Measurements from ENCODE around the gene HSPA5.

Gene HSPA5

DNA sequence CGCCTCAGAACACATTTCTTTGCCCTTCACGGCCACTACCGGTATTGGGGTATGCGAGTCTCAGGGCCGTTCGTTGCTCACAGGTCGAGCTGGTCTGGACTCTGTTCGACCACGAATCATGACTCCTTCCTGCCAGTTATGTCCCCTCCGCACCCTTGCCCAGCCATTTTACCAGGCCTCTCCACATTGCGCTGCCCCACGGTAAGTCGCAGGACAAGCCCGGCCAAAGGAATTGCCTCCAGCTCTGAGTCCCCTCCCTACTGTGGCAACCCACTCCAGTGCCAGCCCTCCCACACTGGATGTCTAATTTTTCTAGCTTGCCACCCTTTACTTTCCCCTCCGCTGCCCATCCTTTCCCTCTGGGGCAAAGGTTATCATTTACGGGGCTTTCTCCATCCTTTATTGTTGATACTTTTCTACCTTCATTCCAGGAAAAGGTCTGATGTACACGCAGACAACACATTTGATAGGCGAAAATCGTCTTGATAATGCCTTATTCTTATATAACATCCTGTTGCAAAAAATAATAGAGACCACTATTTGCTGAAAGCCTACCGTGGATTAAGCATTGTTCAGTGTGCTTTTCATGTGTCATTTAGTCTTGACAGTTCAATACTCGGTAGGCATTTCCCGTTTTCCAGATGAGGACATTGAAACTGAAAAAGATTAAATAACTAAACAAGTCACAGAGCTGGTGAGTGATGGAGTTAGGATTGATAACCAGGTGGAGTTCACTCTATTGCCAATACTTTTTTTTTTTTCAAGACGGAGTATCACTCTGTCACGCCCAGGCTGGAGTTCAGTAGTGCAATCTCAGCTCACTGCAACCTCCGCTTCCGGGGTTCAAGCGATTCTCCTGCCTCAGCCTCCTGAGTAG, 958 bp upstream of the HSPA5 start (continued):
- 0 out of 2 replicates have a peak, but pooled peaks have one; percentile 24 for TF ChIP-seq EGR2 (tag by site-specific recombination; IDR thresholded peaks at IDR 0.05; ENCODE audit: low read depth)

- ChIA-PET POLR2A (interaction anchor here (0.7 to 3.8 kb wide), 25 partner anchors 9 to 505 kb away, joined by 3 to 62 read pairs (median 9); partner anchors contain the start of genes ARPC5L, GAPVD1, PPP6C and RABEPK), CTCF (interaction anchor here (0.7 kb wide), 1 partner anchor 97 kb away, joined by 4 read pairs; no protein-coding TSS in a partner anchor)
- Histone ChIP-seq H3K36me3 (ENCODE audit: control insufficient read depth in 2 of 2, insufficient read depth in 1 of 2, low read length in 2 of 2) (peaks cover 13 to 52% of the 10 kb centered on the region in 2 experiments; a peak in 2 of 3 replicates), H3K4me3 (ENCODE audit: low read depth, low read length) (peak overlapping the region; percentile 66), H3K27ac (ENCODE audit: extremely low read depth, low read depth, low read length) (peak overlapping the region; percentile 67), H3K9me3 (ENCODE audit: control insufficient read depth, insufficient read depth, low read depth, low read length) (no peaks in the 10 kb centered on the region), H3K4me1 (ENCODE audit: control insufficient read depth, insufficient read depth, low read length) (no peaks in the 10 kb centered on the region)
- no peak for TF ChIP-seq ZNF239 (tag by site-specific recombination; IDR thresholded peaks at IDR 0.05)
- TF ChIP-seq, protein P1, sequence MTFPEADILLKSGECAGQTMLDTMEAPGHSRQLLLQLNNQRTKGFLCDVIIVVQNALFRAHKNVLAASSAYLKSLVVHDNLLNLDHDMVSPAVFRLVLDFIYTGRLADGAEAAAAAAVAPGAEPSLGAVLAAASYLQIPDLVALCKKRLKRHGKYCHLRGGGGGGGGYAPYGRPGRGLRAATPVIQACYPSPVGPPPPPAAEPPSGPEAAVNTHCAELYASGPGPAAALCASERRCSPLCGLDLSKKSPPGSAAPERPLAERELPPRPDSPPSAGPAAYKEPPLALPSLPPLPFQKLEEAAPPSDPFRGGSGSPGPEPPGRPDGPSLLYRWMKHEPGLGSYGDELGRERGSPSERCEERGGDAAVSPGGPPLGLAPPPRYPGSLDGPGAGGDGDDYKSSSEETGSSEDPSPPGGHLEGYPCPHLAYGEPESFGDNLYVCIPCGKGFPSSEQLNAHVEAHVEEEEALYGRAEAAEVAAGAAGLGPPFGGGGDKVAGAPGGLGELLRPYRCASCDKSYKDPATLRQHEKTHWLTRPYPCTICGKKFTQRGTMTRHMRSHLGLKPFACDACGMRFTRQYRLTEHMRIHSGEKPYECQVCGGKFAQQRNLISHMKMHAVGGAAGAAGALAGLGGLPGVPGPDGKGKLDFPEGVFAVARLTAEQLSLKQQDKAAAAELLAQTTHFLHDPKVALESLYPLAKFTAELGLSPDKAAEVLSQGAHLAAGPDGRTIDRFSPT (tag by site-specific recombination; IDR thresholded peaks at IDR 0.05): no peak
- TF ChIP-seq TRIM28 (IDR thresholded peaks at IDR 0.05; ENCODE audit: borderline replicate concordance, low read length): 0 out of 2 replicates have a peak, but pooled peaks have one; percentile 4
- peak; percentile 73; the same call in 1 of the 2 replicates for TF ChIP-seq ZFP37 (tag by site-specific recombination; IDR thresholded peaks at IDR 0.05)
Measured at GRCh38 chr9:125240649-125240999, 519 bp downstream of the HSPA5 start.

DNA sequence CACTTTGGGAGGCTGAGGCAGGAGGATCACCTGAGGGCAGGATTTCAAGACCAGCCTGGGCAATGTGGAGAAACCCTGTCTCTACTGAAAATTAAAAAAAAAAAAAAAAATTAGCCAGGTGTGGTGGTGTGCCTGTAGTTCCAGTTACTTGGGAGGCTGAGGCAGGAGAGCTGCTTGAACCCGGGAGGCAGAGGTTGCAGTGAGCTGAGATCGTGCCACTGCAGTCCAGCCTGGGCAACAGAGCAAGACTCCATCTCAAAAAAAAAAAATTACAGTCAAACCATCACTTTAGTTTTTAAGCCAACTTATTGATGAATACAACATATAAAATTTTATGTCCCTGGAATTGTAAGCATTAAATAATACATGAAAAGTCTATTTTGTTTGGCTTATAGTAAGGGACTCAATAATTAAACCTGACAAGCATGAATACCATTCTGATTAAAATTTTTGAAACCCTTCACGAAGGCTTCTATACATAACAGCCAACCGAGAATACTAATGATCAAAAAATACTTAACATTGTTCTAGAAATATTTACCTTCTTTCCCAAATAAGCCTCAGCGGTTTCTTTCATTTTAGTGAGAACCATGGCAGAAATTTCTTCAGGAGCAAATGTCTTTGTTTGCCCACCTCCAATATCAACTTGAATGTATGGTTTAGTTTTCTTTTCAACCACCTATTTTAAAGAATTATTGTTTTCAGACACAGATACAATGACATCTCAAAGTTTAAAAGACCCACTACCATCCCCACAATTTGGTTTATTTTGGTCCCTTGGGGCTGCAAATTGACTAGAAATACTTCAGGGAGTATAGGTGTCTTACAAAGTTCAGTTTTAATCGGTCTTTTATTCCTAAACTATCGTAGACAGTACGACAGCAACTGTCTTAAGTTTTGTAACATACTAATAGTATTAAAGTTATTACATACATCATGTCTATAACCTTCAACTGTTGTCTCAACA, 1.2 kb downstream of the HSPA5 start:
- Histone ChIP-seq H3K4me3 (ENCODE audit: low read depth, low read length) (peak overlapping the region; percentile 66), H3K9me3 (ENCODE audit: control insufficient read depth, insufficient read depth, low read depth, low read length) (no peaks in the 10 kb centered on the region), H3K4me1 (ENCODE audit: control insufficient read depth, insufficient read depth, low read length) (no peaks in the 10 kb centered on the region), H3K36me3 (ENCODE audit: control insufficient read depth in 2 of 2, insufficient read depth in 1 of 2, low read length in 2 of 2) (peaks cover 13 to 59% of the 10 kb centered on the region in 2 experiments; a peak in 2 of 3 replicates), H3K27ac (ENCODE audit: extremely low read depth, low read depth, low read length) (no peak overlapping the region; the same call in 1 of the 2 replicates)
- ChIA-PET CTCF (no interaction called here), POLR2A (interaction anchor here (0.6 to 3.8 kb wide), 13 partner anchors 8 to 482 kb away, joined by 3 to 62 read pairs (median 13); partner anchors contain the start of genes GAPVD1, PPP6C and RABEPK)
- TF ChIP-seq ZNF121 (tag by site-specific recombination; IDR thresholded peaks at IDR 0.05): peak; percentile 79
- TF ChIP-seq YY1 (tag by site-specific recombination; IDR thresholded peaks at IDR 0.05): no peak

DNA sequence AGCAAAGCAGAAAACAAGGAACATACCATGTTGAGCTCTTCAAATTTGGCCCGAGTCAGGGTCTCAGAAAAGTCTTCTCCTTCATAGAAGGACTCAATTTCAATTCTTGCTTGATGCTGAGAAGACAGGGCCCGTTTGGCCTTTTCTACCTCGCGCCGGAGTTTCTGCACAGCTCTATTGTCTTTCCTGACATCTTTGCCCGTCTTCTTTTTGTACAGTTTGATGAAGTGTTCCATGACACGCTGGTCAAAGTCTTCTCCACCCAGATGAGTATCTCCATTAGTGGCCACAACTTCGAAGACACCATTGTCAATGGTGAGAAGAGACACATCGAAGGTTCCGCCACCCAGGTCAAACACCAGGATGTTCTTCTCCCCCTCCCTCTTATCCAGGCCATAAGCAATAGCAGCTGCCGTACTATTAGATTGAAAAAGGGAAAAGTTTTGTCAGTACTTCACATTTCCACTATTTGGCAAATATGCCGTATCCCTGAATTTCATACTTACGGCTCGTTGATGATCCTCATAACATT, 2.2 kb downstream of the HSPA5 start:
- Histone ChIP-seq H3K4me3 (ENCODE audit: low read depth, low read length) (no peak overlapping the region), H3K9me3 (ENCODE audit: control insufficient read depth, insufficient read depth, low read depth, low read length) (no peaks in the 10 kb centered on the region), H3K4me1 (ENCODE audit: control insufficient read depth, insufficient read depth, low read length) (no peaks in the 10 kb centered on the region), H3K27ac (ENCODE audit: extremely low read depth, low read depth, low read length) (no peak overlapping the region), H3K36me3 (ENCODE audit: control insufficient read depth in 2 of 2, insufficient read depth in 1 of 2, low read length in 2 of 2) (peaks cover 13 to 65% of the 10 kb centered on the region in 2 experiments; a peak in 2 of 3 replicates)
- POLR2A ChIA-PET: interaction anchor here (1.2 kb wide), 1 partner anchor 76 kb away, joined by 3 read pairs; no protein-coding TSS in a partner anchor
- CTCF ChIA-PET: interaction anchor here (1.2 kb wide), 1 partner anchor 95 kb away, joined by 4 read pairs; no protein-coding TSS in a partner anchor
- TF ChIP-seq, protein P2, sequence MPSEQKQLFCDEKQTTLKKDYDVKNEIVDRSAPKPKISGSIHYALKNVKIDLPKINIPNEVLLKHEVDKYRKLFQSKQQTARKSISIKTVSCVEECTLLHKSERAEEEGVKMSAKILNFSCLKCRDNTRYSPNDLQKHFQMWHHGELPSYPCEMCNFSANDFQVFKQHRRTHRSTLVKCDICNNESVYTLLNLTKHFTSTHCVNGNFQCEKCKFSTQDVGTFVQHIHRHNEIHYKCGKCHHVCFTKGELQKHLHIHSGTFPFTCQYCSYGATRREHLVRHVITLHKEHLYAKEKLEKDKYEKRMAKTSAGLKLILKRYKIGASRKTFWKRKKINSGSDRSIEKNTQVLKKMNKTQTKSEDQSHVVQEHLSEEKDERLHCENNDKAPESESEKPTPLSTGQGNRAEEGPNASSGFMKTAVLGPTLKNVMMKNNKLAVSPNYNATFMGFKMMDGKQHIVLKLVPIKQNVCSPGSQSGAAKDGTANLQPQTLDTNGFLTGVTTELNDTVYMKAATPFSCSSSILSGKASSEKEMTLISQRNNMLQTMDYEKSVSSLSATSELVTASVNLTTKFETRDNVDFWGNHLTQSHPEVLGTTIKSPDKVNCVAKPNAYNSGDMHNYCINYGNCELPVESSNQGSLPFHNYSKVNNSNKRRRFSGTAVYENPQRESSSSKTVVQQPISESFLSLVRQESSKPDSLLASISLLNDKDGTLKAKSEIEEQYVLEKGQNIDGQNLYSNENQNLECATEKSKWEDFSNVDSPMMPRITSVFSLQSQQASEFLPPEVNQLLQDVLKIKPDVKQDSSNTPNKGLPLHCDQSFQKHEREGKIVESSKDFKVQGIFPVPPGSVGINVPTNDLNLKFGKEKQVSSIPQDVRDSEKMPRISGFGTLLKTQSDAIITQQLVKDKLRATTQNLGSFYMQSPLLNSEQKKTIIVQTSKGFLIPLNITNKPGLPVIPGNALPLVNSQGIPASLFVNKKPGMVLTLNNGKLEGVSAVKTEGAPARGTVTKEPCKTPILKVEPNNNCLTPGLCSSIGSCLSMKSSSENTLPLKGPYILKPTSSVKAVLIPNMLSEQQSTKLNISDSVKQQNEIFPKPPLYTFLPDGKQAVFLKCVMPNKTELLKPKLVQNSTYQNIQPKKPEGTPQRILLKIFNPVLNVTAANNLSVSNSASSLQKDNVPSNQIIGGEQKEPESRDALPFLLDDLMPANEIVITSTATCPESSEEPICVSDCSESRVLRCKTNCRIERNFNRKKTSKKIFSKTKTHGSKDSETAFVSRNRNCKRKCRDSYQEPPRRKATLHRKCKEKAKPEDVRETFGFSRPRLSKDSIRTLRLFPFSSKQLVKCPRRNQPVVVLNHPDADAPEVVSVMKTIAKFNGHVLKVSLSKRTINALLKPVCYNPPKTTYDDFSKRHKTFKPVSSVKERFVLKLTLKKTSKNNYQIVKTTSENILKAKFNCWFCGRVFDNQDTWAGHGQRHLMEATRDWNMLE (tag by site-specific recombination; conservative IDR thresholded peaks at IDR 0.05; ENCODE audit: low read depth): no peak
- no peak for TF ChIP-seq ZNF529 (tag by site-specific recombination; IDR thresholded peaks at IDR 0.05; ENCODE audit: insufficient replicate concordance)
- no peak for TF ChIP-seq ZNF626 (tag by site-specific recombination; IDR thresholded peaks at IDR 0.05)

All from HEK293 (cell line).